OCI-LY3 (cell line): ENCODE results near the gene KHDC4.

ENCODE experiments used
- EZH2phosphoT487 ChIP-seq: fragments of 200-600 bp; shearing (Covaris generic); IDR thresholded peaks from 2 replicates; pipeline ENCODE4 v1.6.1; 2018; ENCODE audit warnings: antibody characterized with exemption, mixed run types, low read depth
- TF ChIP-seq, protein P1 (sequence below): fragments of 200-600, 300-600 bp; sonication (generic); IDR thresholded peaks from 2 replicates; pipeline ENCODE4 v1.5.1; 2014; ENCODE audit warnings: antibody characterized with exemption, low read length, low read depth

- TF ChIP-seq, protein P1, sequence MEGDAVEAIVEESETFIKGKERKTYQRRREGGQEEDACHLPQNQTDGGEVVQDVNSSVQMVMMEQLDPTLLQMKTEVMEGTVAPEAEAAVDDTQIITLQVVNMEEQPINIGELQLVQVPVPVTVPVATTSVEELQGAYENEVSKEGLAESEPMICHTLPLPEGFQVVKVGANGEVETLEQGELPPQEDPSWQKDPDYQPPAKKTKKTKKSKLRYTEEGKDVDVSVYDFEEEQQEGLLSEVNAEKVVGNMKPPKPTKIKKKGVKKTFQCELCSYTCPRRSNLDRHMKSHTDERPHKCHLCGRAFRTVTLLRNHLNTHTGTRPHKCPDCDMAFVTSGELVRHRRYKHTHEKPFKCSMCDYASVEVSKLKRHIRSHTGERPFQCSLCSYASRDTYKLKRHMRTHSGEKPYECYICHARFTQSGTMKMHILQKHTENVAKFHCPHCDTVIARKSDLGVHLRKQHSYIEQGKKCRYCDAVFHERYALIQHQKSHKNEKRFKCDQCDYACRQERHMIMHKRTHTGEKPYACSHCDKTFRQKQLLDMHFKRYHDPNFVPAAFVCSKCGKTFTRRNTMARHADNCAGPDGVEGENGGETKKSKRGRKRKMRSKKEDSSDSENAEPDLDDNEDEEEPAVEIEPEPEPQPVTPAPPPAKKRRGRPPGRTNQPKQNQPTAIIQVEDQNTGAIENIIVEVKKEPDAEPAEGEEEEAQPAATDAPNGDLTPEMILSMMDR: no peak
- TF ChIP-seq EZH2phosphoT487: no peak
Measured at GRCh38 chr1:155889566-155889965, 44.6 kb downstream of the KHDC4 start.
